ENCODE data around the gene OR2A5. TPM values are rescaled to one million over a fixed set of nuclear protein-coding genes. Genes with fewer than 3 reads are reported as not detected.
"Not testable (repeated sequence)": the region's sequence is repeated elsewhere in the genome, so short reads cannot be mapped to it uniquely, and the experiment has no call there.

OR2A5 gene
- total and polyA plus RNA-seq, 2 of the 8 experiments (the other 6 are each of a cell fraction or from before 2014, with no cell fraction given): not detected

- CTCF ChIA-PET (ENCODE audit: partially characterized antibody); H4K20me1 ChIP-seq (replicated peaks in 1 of 2; ENCODE audit: control insufficient read depth in 1 of 2, insufficient read depth in 2 of 2, low read length in 2 of 2); H3K4me2 ChIP-seq (ENCODE audit: insufficient read depth in 1 of 2, low read depth in 2 of 2, low read length in 2 of 2); H2BK20ac ChIP-seq (ENCODE audit: low read length); H3K27ac ChIP-seq (ENCODE audit: low read depth, low read length); H3K9ac ChIP-seq (replicated peaks in 1 of 4; ENCODE audit: extremely low read depth in 1 of 4, low read depth in 3 of 4, low read length in 3 of 4); H3K4me1 ChIP-seq (replicated peaks in 1 of 4; ENCODE audit: control insufficient read depth in 3 of 4, insufficient read depth in 4 of 4, low read length in 3 of 4); H2BK15ac ChIP-seq (ENCODE audit: low read length); DNase-seq (ENCODE audit: low read depth in 1 of 2, low spot score in 2 of 2); H3K36me3 ChIP-seq (ENCODE audit: control insufficient read depth in 2 of 4, insufficient read depth in 4 of 4, low read length in 3 of 4); H3K14ac ChIP-seq (ENCODE audit: insufficient read length); H3K79me1 ChIP-seq (ENCODE audit: low read depth, low read length); H3K79me2 ChIP-seq (ENCODE audit: control insufficient read depth in 1 of 2, insufficient read depth in 2 of 2, low read length in 2 of 2); H3K4ac ChIP-seq (replicated peaks; ENCODE audit: insufficient read length, low read depth, low read length); H3K27me3 ChIP-seq (replicated peaks in 1 of 4; ENCODE audit: control insufficient read depth in 3 of 4, extremely low read depth in 1 of 4, insufficient read depth in 3 of 4, low read length in 3 of 4); H4K91ac ChIP-seq (replicated peaks; ENCODE audit: insufficient read length, low read length); H2AFZ ChIP-seq (ENCODE audit: low read length); H3K56ac ChIP-seq (replicated peaks; ENCODE audit: insufficient read length, low read depth, low read length); POLR2A ChIA-PET (ENCODE audit: partially characterized antibody); H3K23me2 ChIP-seq (ENCODE audit: low read depth, low read length); H2BK5ac ChIP-seq (ENCODE audit: low read depth, low read length); H3K18ac ChIP-seq (ENCODE audit: extremely low read depth, low read length); H2BK12ac ChIP-seq (ENCODE audit: low read depth, low read length); FAIRE-seq; H4K5ac ChIP-seq (ENCODE audit: insufficient read length, low read depth, low read length); H3K4me3 ChIP-seq (ENCODE audit: extremely low read depth in 1 of 4, insufficient read depth in 2 of 4, low read depth in 3 of 4, low read length in 4 of 4); H2BK120ac ChIP-seq (replicated peaks; ENCODE audit: low read depth, low read length); H3K23ac ChIP-seq (ENCODE audit: insufficient read length); H4K8ac ChIP-seq (ENCODE audit: extremely low read depth, insufficient read depth, low read length); H2AK5ac ChIP-seq (ENCODE audit: low read depth, low read length): not testable (repeated sequence)
- peaks cover 14 to 17% of the 10 kb centered on the region in 2 experiments; a peak in 3 of 4 replicates for H3K9me3 ChIP-seq (ENCODE audit: insufficient read depth in 2 of 2, low read depth in 1 of 2, low read length in 1 of 2)
Observed at GRCh38 chr7:144010061-144010460, 38.7 kb upstream of the OR2A5 start.

GRCh38 chr7:144010821-144011220 lies 37.9 kb upstream of the OR2A5 start:
- H4K5ac ChIP-seq (ENCODE audit: insufficient read length, low read depth, low read length); DNase-seq (ENCODE audit: low read depth in 1 of 2, low spot score in 2 of 2); H2BK5ac ChIP-seq (ENCODE audit: low read depth, low read length); H3K27ac ChIP-seq (ENCODE audit: low read depth, low read length); H2BK20ac ChIP-seq (ENCODE audit: low read length); H3K36me3 ChIP-seq (ENCODE audit: control insufficient read depth in 2 of 4, insufficient read depth in 4 of 4, low read length in 3 of 4); H3K4ac ChIP-seq (replicated peaks; ENCODE audit: insufficient read length, low read depth, low read length); H3K9ac ChIP-seq (replicated peaks in 1 of 4; ENCODE audit: extremely low read depth in 1 of 4, low read depth in 3 of 4, low read length in 3 of 4); H3K79me1 ChIP-seq (ENCODE audit: low read depth, low read length); H2BK12ac ChIP-seq (ENCODE audit: low read depth, low read length); H3K4me1 ChIP-seq (replicated peaks in 1 of 4; ENCODE audit: control insufficient read depth in 3 of 4, insufficient read depth in 4 of 4, low read length in 3 of 4); H3K56ac ChIP-seq (replicated peaks; ENCODE audit: insufficient read length, low read depth, low read length); H4K8ac ChIP-seq (ENCODE audit: extremely low read depth, insufficient read depth, low read length); H4K91ac ChIP-seq (replicated peaks; ENCODE audit: insufficient read length, low read length); H3K23ac ChIP-seq (ENCODE audit: insufficient read length); FAIRE-seq; POLR2A ChIA-PET (ENCODE audit: partially characterized antibody); H2AK5ac ChIP-seq (ENCODE audit: low read depth, low read length); H3K27me3 ChIP-seq (replicated peaks in 1 of 4; ENCODE audit: control insufficient read depth in 3 of 4, extremely low read depth in 1 of 4, insufficient read depth in 3 of 4, low read length in 3 of 4); H3K14ac ChIP-seq (ENCODE audit: insufficient read length); H3K23me2 ChIP-seq (ENCODE audit: low read depth, low read length); H4K20me1 ChIP-seq (replicated peaks in 1 of 2; ENCODE audit: control insufficient read depth in 1 of 2, insufficient read depth in 2 of 2, low read length in 2 of 2); H3K18ac ChIP-seq (ENCODE audit: extremely low read depth, low read length); CTCF ChIA-PET (ENCODE audit: partially characterized antibody); H3K79me2 ChIP-seq (ENCODE audit: control insufficient read depth in 1 of 2, insufficient read depth in 2 of 2, low read length in 2 of 2); H3K4me3 ChIP-seq (ENCODE audit: extremely low read depth in 1 of 4, insufficient read depth in 2 of 4, low read depth in 3 of 4, low read length in 4 of 4); H2AFZ ChIP-seq (ENCODE audit: low read length); H2BK120ac ChIP-seq (replicated peaks; ENCODE audit: low read depth, low read length); H2BK15ac ChIP-seq (ENCODE audit: low read length); H3K4me2 ChIP-seq (ENCODE audit: insufficient read depth in 1 of 2, low read depth in 2 of 2, low read length in 2 of 2): not testable (repeated sequence)
- WGBS, 2 experiments (ENCODE audit: extremely low coverage in 1 of 2, insufficient coverage in 1 of 2, insufficient read length in 1 of 2, insufficient replicate concordance in 2 of 2, low coverage in 1 of 2, low lambda C conversion rate in 2 of 2, missing lambda C conversion rate in 1 of 2): 88% methylated on average over 1 of the region's 1 CpG; no CpG with 5 or more reads in 1 of the 2 experiments
- H3K9me3 ChIP-seq (ENCODE audit: insufficient read depth in 2 of 2, low read depth in 1 of 2, low read length in 1 of 2): peaks cover 14 to 17% of the 10 kb centered on the region in 2 experiments; a peak in 3 of 4 replicates

Measured in H1 (cell line).